Endothelial cell (in vitro differentiated cells): ENCODE results near the gene CASTOR2. TPM values are rescaled to one million over a fixed set of nuclear protein-coding genes. Genes with fewer than 3 reads are reported as not detected.
A peak's percentile ranks its signal among the peaks of the same experiment; 100 is the strongest.
"Not testable (repeated sequence)": the region's sequence is repeated elsewhere in the genome, so short reads cannot be mapped to it uniquely, and the experiment has no call there.

Source experiments
- DNase-seq: peaks from one replicate; pipeline ENCODE4 v3.0.0; 2021; ENCODE audit warnings: low spot score
- H3K27ac Mint-ChIP-seq: one replicate; pipeline ENCODE4 v1.8.0; 2021; ENCODE audit warnings: mixed read lengths, inconsistent platforms; ENCODE audit not compliant: unreplicated experiment
- H3K27me3 Mint-ChIP-seq: one replicate; pipeline ENCODE4 v1.8.0; 2021; ENCODE audit warnings: mild to moderate bottlenecking, moderate library complexity, mixed read lengths, inconsistent platforms; ENCODE audit not compliant: unreplicated experiment
- H3K36me3 Mint-ChIP-seq: one replicate; pipeline ENCODE4 v1.8.0; 2021; ENCODE audit warnings: mild to moderate bottlenecking, low read depth, mixed read lengths, inconsistent platforms; ENCODE audit not compliant: unreplicated experiment
- H3K4me1 Mint-ChIP-seq: one replicate; pipeline ENCODE4 v1.8.0; 2021; ENCODE audit warnings: mild to moderate bottlenecking, mixed read lengths, inconsistent platforms; ENCODE audit not compliant: unreplicated experiment
- H3K4me3 Mint-ChIP-seq: one replicate; pipeline ENCODE4 v1.8.0; 2021; ENCODE audit warnings: mild to moderate bottlenecking, mixed read lengths, inconsistent platforms; ENCODE audit not compliant: unreplicated experiment
- H3K9me3 Mint-ChIP-seq: one replicate; pipeline ENCODE4 v1.8.0; 2021; ENCODE audit warnings: mixed read lengths, inconsistent platforms; ENCODE audit not compliant: unreplicated experiment
- total RNA-seq: library from RNA; stranded (reverse); fragmentation: NEBNext Ultra II Directional; extraction: Animal tissue kit (Norgen Biotek cat#: 25700); gene quantifications from one replicate; pipeline ENCODE4 v1.2.1, GENCODE V29; 2021; ENCODE audit not compliant: unreplicated experiment
- TF ChIP-seq, protein P1 (sequence below): fragments of 200-600 bp; sonication (generic); IDR thresholded peaks from one replicate; pipeline ENCODE4 v1.5.0; 2021; ENCODE audit warnings: antibody characterized with exemption; ENCODE audit not compliant: unreplicated experiment

CASTOR2 gene
- total RNA-seq, 1 donor from 2014 or later, result 52.4 TPM

DNA sequence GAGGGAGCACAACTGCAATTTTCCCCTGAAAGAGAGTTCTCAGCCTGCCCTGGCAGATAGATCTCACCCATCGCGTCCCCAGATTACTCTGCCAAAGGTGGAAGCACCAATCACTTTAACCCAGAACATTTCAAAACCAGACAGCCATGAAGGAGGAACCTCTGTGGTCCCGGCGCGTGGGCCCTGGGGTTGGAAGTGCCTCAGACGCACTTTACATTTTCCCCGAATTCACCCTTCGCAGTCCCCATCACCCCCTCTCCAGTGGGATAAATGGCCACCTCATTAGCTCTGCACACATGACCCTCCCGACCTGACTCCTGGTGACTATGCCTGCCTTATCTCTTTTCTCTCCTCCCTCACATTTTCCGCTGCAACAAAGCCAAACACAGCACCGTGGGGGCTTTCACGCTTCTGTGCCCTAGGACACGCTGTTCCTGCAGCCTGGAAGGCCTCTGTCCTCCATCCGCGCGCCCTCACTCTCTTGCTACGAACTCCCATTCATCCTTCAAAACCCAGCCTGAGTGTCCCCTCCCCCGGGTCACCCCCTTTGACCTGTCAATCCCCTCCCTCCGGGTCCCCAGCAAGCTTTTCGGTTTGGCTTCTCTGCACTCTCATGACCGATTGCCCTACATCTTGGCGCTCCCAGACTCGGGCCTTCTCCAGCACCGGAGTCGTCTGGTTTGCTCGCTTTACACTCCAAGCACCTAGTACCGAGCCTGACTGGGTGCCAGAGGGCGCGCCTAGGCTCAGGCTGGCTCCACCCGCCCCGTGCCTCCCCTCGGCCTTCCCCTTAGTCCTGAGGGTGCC, 598 bp upstream of the CASTOR2 start:
- not testable (repeated sequence) for H3K27ac Mint-ChIP-seq, H3K27me3 Mint-ChIP-seq, H3K36me3 Mint-ChIP-seq, H3K9me3 Mint-ChIP-seq, H3K4me3 Mint-ChIP-seq, H3K4me1 Mint-ChIP-seq, DNase-seq

GRCh38 chr7:74966208-74966854, 1.8 kb downstream of the CASTOR2 start:
- H3K9me3 Mint-ChIP-seq, DNase-seq, H3K4me1 Mint-ChIP-seq, H3K27me3 Mint-ChIP-seq, H3K36me3 Mint-ChIP-seq, H3K4me3 Mint-ChIP-seq, H3K27ac Mint-ChIP-seq: not testable (repeated sequence)

DNA sequence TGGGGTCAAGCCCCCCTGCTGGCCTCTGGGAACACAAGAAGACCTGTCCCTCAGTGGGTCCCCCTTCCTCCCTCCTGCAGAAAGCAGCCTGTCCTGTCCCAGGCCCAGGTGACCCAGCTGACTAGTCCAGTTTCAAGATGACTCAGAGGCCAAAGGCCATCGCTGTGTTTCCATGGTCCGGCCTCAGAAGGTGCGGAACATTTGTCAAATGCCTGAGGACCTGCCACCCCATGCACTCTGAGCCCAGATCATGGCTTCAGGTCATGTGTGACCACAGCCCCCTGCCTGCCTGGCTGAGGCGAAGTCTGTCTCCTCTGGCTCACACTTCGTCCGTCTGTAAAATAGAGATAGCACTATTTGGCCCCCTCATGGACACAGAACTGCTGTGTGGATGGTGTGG, 2.4 kb downstream of the CASTOR2 start:
- not testable (repeated sequence) for H3K27ac Mint-ChIP-seq, H3K9me3 Mint-ChIP-seq, H3K4me1 Mint-ChIP-seq, DNase-seq, H3K27me3 Mint-ChIP-seq, H3K36me3 Mint-ChIP-seq, H3K4me3 Mint-ChIP-seq

- H3K4me1 Mint-ChIP-seq, H3K27me3 Mint-ChIP-seq, H3K4me3 Mint-ChIP-seq, H3K27ac Mint-ChIP-seq, H3K9me3 Mint-ChIP-seq, DNase-seq, H3K36me3 Mint-ChIP-seq: not testable (repeated sequence)
Observed at GRCh38 chr7:74971431-74971830, 6.9 kb downstream of the CASTOR2 start.

- H3K36me3 Mint-ChIP-seq, H3K4me3 Mint-ChIP-seq, H3K27ac Mint-ChIP-seq, H3K4me1 Mint-ChIP-seq, H3K27me3 Mint-ChIP-seq, H3K9me3 Mint-ChIP-seq, DNase-seq: not testable (repeated sequence)
Observed at GRCh38 chr7:74972377-74972776, 7.9 kb downstream of the CASTOR2 start.

DNA sequence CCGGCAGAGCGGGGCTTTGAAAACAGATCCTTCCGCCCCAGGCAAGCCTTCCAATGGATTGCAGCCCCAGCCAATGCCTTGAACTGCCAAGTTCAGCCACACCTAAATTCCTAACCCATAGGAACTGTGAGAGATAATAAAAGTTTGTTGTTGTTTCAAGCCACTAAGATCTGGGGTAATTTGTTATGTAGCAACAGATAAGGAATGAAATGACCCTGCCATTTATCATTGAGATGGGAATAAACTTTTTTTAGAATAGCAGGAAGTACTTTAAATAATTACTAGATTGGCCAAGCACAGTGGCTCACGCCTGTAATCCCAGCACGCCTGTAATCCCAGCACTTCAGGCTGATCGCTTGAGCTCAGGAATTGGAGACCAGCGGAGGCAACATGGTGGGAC, 11.5 kb downstream of the CASTOR2 start:
- H3K27ac Mint-ChIP-seq, H3K4me3 Mint-ChIP-seq, H3K36me3 Mint-ChIP-seq, H3K4me1 Mint-ChIP-seq, H3K9me3 Mint-ChIP-seq, DNase-seq, H3K27me3 Mint-ChIP-seq: not testable (repeated sequence)

DNA sequence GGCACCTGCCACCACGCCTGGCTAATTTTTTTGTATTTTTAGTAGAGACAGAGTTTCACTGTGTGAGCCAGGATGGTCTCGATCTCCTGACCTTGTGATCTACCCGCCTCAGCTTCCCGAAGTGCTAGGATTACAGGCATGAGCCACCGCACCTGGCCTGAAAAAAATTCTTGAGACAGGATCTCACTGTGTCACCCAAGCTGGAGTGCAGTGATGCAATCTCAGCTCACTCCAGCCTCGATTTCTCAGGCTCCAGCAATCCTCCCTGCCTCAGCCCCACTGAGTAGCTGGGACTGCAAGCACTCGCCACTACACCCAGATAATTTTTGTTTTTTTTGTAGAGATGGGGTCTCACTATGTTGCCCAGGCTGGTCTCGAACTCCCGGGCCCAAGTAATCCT, 13.0 kb downstream of the CASTOR2 start:
- H3K4me3 Mint-ChIP-seq, H3K9me3 Mint-ChIP-seq, H3K36me3 Mint-ChIP-seq, H3K27me3 Mint-ChIP-seq, H3K4me1 Mint-ChIP-seq, DNase-seq, H3K27ac Mint-ChIP-seq: not testable (repeated sequence)

- H3K4me3 Mint-ChIP-seq, H3K36me3 Mint-ChIP-seq, H3K27ac Mint-ChIP-seq, H3K27me3 Mint-ChIP-seq, H3K4me1 Mint-ChIP-seq, H3K9me3 Mint-ChIP-seq, DNase-seq: not testable (repeated sequence)
Observed at GRCh38 chr7:74988436-74988835, 23.9 kb downstream of the CASTOR2 start.

DNA sequence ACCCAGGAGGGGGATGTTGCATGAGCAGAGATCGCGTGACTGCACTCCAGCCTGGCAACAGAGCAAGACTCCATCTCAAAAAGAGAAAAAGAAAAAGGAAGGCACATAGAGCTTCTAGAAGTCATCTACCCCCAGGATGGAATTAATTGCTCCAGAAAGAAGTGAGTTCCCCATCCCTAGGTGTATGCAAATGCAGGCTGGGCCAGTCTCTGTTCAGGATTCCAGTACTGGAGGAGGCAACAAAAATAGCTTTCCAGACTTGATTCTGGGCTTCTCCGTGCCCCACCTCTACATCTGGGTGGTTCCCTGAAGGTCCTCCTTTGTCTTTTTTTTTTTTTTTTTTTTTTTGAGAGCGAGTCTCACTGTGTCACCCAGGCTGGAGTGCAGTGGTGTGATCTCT, 28.6 kb downstream of the CASTOR2 start:
- peaks cover 6% of the 10 kb centered on the region for H3K27me3 Mint-ChIP-seq
- no peak overlapping the region for H3K4me3 Mint-ChIP-seq
- TF ChIP-seq, protein P1, sequence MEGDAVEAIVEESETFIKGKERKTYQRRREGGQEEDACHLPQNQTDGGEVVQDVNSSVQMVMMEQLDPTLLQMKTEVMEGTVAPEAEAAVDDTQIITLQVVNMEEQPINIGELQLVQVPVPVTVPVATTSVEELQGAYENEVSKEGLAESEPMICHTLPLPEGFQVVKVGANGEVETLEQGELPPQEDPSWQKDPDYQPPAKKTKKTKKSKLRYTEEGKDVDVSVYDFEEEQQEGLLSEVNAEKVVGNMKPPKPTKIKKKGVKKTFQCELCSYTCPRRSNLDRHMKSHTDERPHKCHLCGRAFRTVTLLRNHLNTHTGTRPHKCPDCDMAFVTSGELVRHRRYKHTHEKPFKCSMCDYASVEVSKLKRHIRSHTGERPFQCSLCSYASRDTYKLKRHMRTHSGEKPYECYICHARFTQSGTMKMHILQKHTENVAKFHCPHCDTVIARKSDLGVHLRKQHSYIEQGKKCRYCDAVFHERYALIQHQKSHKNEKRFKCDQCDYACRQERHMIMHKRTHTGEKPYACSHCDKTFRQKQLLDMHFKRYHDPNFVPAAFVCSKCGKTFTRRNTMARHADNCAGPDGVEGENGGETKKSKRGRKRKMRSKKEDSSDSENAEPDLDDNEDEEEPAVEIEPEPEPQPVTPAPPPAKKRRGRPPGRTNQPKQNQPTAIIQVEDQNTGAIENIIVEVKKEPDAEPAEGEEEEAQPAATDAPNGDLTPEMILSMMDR, result no peak
- H3K27ac Mint-ChIP-seq, result no peak overlapping the region
- DNase-seq, result no peak
- peaks cover 9% of the 10 kb centered on the region for H3K36me3 Mint-ChIP-seq
- no peaks in the 10 kb centered on the region for H3K9me3 Mint-ChIP-seq
- peaks cover 8% of the 10 kb centered on the region for H3K4me1 Mint-ChIP-seq

GRCh38 chr7:74994869-74995543, 30.5 kb downstream of the CASTOR2 start:
- not testable (repeated sequence) for DNase-seq, H3K4me3 Mint-ChIP-seq, H3K9me3 Mint-ChIP-seq, H3K36me3 Mint-ChIP-seq, H3K4me1 Mint-ChIP-seq, H3K27me3 Mint-ChIP-seq
- H3K27ac Mint-ChIP-seq, result peak overlapping the region; percentile 50

DNA sequence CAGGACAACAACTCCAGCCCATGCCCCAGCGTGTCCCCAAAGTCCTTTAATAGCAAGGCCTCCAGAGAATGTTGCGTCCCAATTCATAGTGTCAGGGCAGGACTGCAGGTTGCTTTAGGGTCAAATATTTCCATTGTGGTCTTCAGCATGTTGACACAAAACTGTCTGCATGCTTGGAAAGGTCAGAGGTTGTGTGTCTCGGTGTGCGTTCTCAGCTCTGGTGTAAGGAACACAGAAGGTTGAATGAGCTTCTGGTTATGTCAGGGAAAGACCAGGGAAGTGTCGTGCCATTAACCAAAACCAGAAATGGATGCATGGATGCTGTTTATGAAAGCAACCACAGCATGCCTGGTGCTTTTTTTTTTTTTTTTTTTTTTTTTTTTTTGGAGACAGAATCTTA, 31.9 kb downstream of the CASTOR2 start:
- H3K27ac Mint-ChIP-seq, H3K27me3 Mint-ChIP-seq: not testable (repeated sequence)

More for the DNA sequence above, 31.9 kb downstream of the CASTOR2 start:
- H3K9me3 Mint-ChIP-seq, DNase-seq, H3K4me1 Mint-ChIP-seq, H3K4me3 Mint-ChIP-seq, H3K36me3 Mint-ChIP-seq: not testable (repeated sequence)
